Fibroblast of lung (primary cell): ENCODE results near the gene SAMD8. TPM values are rescaled to one million over a fixed set of nuclear protein-coding genes. Genes with fewer than 3 reads are reported as not detected.

ENCODE experiments used
- DNase-seq, 2 donors: peaks; one replicate each; pipeline versions ENCODE4 v3.0.0 to v3.0.0-alpha.2; 2010; ENCODE audit warnings: low read depth in 2 of 2
- H2AFZ ChIP-seq: 2 replicates; pipeline ENCODE4 v1.5.1; 2012; ENCODE audit warnings: low read length, control low read depth, inconsistent platforms
- H3K27ac ChIP-seq: 2 replicates; pipeline ENCODE4 v1.5.1; 2011; ENCODE audit warnings: low read length, control low read depth; ENCODE audit not compliant: insufficient read depth
- H3K27me3 ChIP-seq: 2 replicates; pipeline ENCODE4 v1.5.1; 2011; ENCODE audit warnings: mild to moderate bottlenecking, low read length; ENCODE audit not compliant: control insufficient read depth, insufficient read depth
- H3K36me3 ChIP-seq: 2 replicates; pipeline ENCODE4 v1.5.1; 2011; ENCODE audit warnings: low read length; ENCODE audit not compliant: control insufficient read depth, insufficient read depth
- H3K4me1 ChIP-seq: 2 replicates; pipeline ENCODE4 v1.5.1; 2011; ENCODE audit warnings: low read length; ENCODE audit not compliant: control insufficient read depth, insufficient read depth; ENCODE audit errors: extremely low read depth
- H3K4me2 ChIP-seq: 2 replicates; pipeline ENCODE4 v1.5.1; 2011; ENCODE audit warnings: low read length, control low read depth; ENCODE audit not compliant: insufficient read depth; ENCODE audit errors: extremely low read depth
- H3K4me3 ChIP-seq, 4 experiments: fragments of 200-600 bp in 1 of 4; sonication (generic) in 1 of 4; replicated peaks in 1 of 4; 2 replicates each; pipeline ENCODE4 v1.5.1; 2011 to 2016; ENCODE audit warnings: low read length in 4 of 4, low read depth in 3 of 4, mild to moderate bottlenecking in 3 of 4, control low read depth in 2 of 4, inconsistent platforms in 1 of 4, mixed read lengths in 1 of 4; ENCODE audit not compliant: insufficient read depth in 1 of 4; ENCODE audit errors: control extremely low read depth in 1 of 4
- H3K79me2 ChIP-seq: 2 replicates; pipeline ENCODE4 v1.5.1; 2012; ENCODE audit warnings: mild to moderate bottlenecking, low read length, inconsistent platforms; ENCODE audit not compliant: control insufficient read depth, insufficient read depth
- H3K9ac ChIP-seq: 2 replicates; pipeline ENCODE4 v1.5.1; 2011; ENCODE audit warnings: mild to moderate bottlenecking, low read length, control low read depth; ENCODE audit not compliant: insufficient read depth
- H3K9me3 ChIP-seq: 2 replicates; pipeline ENCODE4 v1.5.1; 2012; ENCODE audit warnings: low read depth, low read length; ENCODE audit not compliant: control insufficient read depth, insufficient read depth
- H4K20me1 ChIP-seq: 2 replicates; pipeline ENCODE4 v1.5.1; 2011; ENCODE audit warnings: low read length; ENCODE audit not compliant: control insufficient read depth, insufficient read depth; ENCODE audit errors: extremely low read depth
- CTCF ChIP-seq, 2 donors: IDR thresholded peaks in 1 of 2; conservative IDR thresholded peaks in 1 of 2; 1 replicate in 1 of 2; 2 replicates in 1 of 2; pipeline ENCODE4 v1.5.1; 2011 to 2012; ENCODE audit warnings: low read length in 2 of 2, control low read depth in 1 of 2, inconsistent platforms in 1 of 2, low read depth in 1 of 2, mild to moderate bottlenecking in 1 of 2
- EZH2 ChIP-seq: IDR thresholded peaks from 2 replicates; pipeline ENCODE4 v1.5.1; 2012; ENCODE audit warnings: low read length, control low read depth, mild to moderate bottlenecking; ENCODE audit errors: missing control alignments
- polyA minus RNA-seq: library from RNA; depleted of rRNA, polyadenylated mRNA; stranded (reverse); fragments of >200 nt; gene quantifications from 2 replicates; pipeline ENCODE4 v1.2.3, GENCODE V29; 2011; ENCODE audit warnings: low replicate concordance
- polyA plus RNA-seq, 2 donors: library from polyadenylated mRNA; depleted of rRNA in 1 of 2; stranded (reverse) in 1 of 2; unstranded in 1 of 2; fragments of >200 nt; gene quantifications; 2 replicates each; pipeline ENCODE4 v1.2.1, GENCODE V29; 2011 to 2012; ENCODE audit warnings: missing spikeins in 1 of 2
- total RNA-seq: library from RNA; depleted of rRNA; stranded (reverse); fragments of >200 nt; gene quantifications from 2 replicates; pipeline ENCODE4 v1.2.1, GENCODE V29; 2014

The SAMD8 gene
- total RNA-seq = 39.0 and 51.5 TPM in 2 replicates
- 20.9 and 32.5 TPM in 2 replicates for polyA plus RNA-seq
- polyA plus RNA-seq (2012) = 9.9 and 14.2 TPM in 2 replicates
- polyA minus RNA-seq = 27.6 and 29.3 TPM in 2 replicates

GRCh38 chr10:75111365-75111906, at the start of gene SAMD8:
Gene SAMD8 (plus strand): TSS chr10:75111656. CDS start chr10:75150529, 38,873 bp downstream.
- Histone ChIP-seq H3K4me3 (peak within 1 kb of the TSS; percentile 78 to 98 (median 86)), H4K20me1 (peaks cover 3% of the 10 kb centered on the region), H3K4me1 (peaks cover 6% of the 10 kb centered on the region), H3K9me3 (no peaks in the 10 kb centered on the region), H3K4me2 (peak within 1 kb of the TSS; percentile 61), H3K79me2 (peaks cover 36% of the 10 kb centered on the region), H3K9ac (peak within 1 kb of the TSS; percentile 90), H3K36me3 (no peaks in the 10 kb centered on the region), H2AFZ (peak within 1 kb of the TSS; percentile 90), H3K27me3 (no peaks in the 10 kb centered on the region), H3K27ac (peak within 1 kb of the TSS; percentile 76)
- peak; percentile 91 to 96 for DNase-seq
- TF ChIP-seq EZH2 = no peak
- TF ChIP-seq CTCF (conservative IDR thresholded peaks at IDR 0.05 in 1 of 2, IDR thresholded peaks at IDR 0.05 in 1 of 2; ENCODE audit: low read depth in 1 of 2, low read length in 2 of 2) = no peak

DNA sequence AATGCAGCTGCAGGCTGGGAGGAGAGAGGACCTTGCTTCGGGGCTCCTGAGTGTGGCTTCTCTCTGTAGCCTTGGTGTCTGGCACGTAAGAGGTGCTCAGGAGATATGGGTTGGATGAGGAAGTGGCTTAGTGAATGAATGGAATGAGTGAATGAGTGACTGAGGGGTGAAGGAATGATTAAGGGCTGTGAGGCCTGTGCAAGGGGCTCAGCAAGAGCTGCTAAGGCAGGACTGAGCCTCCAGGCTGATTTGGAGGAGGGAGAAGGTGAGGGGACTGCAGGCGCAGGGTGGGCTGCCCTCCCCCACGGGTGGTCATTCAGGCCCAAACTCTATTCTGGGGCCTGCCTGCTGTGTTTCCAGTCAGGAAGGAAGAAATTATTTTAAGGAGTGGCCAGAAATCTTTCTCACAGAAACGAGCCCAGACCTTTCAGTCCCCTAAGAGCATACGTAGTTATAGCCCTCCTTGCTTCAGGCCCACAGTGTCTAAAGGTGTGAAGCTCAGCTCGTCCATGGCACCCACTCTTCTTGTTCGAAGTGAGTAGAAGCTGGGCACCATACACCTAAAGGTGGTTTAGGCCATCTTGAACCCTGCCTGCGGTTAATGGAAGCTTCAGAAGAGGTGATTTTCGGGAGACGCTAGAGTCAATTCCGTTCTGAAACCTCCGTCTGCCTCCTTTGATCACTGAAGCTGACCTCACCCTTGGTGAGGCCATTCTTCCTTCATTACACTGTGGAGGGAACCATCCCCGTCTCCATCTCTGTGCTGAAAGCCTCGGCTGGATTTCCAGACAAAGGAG, 49.5 kb upstream of the SAMD8 start:
- Histone ChIP-seq H3K27ac (no peak overlapping the region), H2AFZ (peak overlapping the region; percentile 57), H4K20me1 (no peaks in the 10 kb centered on the region), H3K27me3 (no peaks in the 10 kb centered on the region), H3K4me3 (no peak overlapping the region), H3K9ac (no peak overlapping the region), H3K9me3 (no peaks in the 10 kb centered on the region), H3K79me2 (no peaks in the 10 kb centered on the region), H3K4me1 (no peaks in the 10 kb centered on the region), H3K36me3 (no peaks in the 10 kb centered on the region), H3K4me2 (peak overlapping the region; percentile 25)
- TF ChIP-seq CTCF (conservative IDR thresholded peaks at IDR 0.05 in 1 of 2, IDR thresholded peaks at IDR 0.05 in 1 of 2; ENCODE audit: low read depth in 1 of 2, low read length in 2 of 2) = no peak
- no peak for TF ChIP-seq EZH2
- DNase-seq = no peak

- DNase-seq = peak; percentile 76 to 90
- H3K27me3 ChIP-seq = no peaks in the 10 kb centered on the region
- H3K27ac ChIP-seq = no peak overlapping the region
- H3K4me3 ChIP-seq = no peak overlapping the region
- H3K9me3 ChIP-seq = no peaks in the 10 kb centered on the region
- peak overlapping the region; percentile 57 for H2AFZ ChIP-seq
- H3K79me2 ChIP-seq = no peaks in the 10 kb centered on the region
- H3K4me1 ChIP-seq = no peaks in the 10 kb centered on the region
- no peak overlapping the region for H3K9ac ChIP-seq
- no peaks in the 10 kb centered on the region for H3K36me3 ChIP-seq
- peak overlapping the region; percentile 25 for H3K4me2 ChIP-seq
- H4K20me1 ChIP-seq = no peaks in the 10 kb centered on the region
- TF ChIP-seq CTCF (conservative IDR thresholded peaks at IDR 0.05 in 1 of 2, IDR thresholded peaks at IDR 0.05 in 1 of 2; ENCODE audit: low read depth in 1 of 2, low read length in 2 of 2) = no peak
- no peak for TF ChIP-seq EZH2
Measured at GRCh38 chr10:75062506-75063299, 48.8 kb upstream of the SAMD8 start.
